SH-SY5Y (cell line): ENCODE data around the gene MYCL.

Experiments
- GATA2 ChIP-seq: IDR thresholded peaks from 2 replicates; pipeline ENCODE4 v1.6.1; 2011; ENCODE audit warnings: mild to moderate bottlenecking, low read depth, low read length
- GATA3 ChIP-seq: IDR thresholded peaks from 2 replicates; pipeline ENCODE4 v1.6.1; 2011; ENCODE audit warnings: low read depth, mild to moderate bottlenecking, low read length, moderate library complexity

The MYCL gene

GRCh38 chr1:39854314-39854713 lies 47.4 kb downstream of the MYCL start:
- TF ChIP-seq GATA3 (no peak), GATA2 (no peak)

- TF ChIP-seq GATA2 (no peak), GATA3 (no peak)
These were observed 48.8 kb downstream of the MYCL start for GRCh38 chr1:39852876-39853275.

GRCh38 chr1:39852214-39852791 lies 49.4 kb downstream of the MYCL start:
- TF ChIP-seq GATA3 (no peak), GATA2 (no peak)

GRCh38 chr1:39850606-39851216 lies 51.0 kb downstream of the MYCL start:
- TF ChIP-seq GATA2 (no peak), GATA3 (no peak)

- TF ChIP-seq GATA3 (no peak), GATA2 (no peak)
These were observed 52.5 kb downstream of the MYCL start for GRCh38 chr1:39849203-39849602.

GRCh38 chr1:39847940-39848339 lies 53.8 kb downstream of the MYCL start:
- no peak for TF ChIP-seq GATA3
- no peak for TF ChIP-seq GATA2

GRCh38 chr1:39846796-39847195 lies 54.9 kb downstream of the MYCL start:
- no peak for TF ChIP-seq GATA2
- TF ChIP-seq GATA3 = no peak

- TF ChIP-seq GATA3 = no peak
- no peak for TF ChIP-seq GATA2
These were observed 55.8 kb downstream of the MYCL start for GRCh38 chr1:39845569-39846566.
